Psoas muscle (tissue), 8 donors: ENCODE data around the gene LSG1. TPM values are rescaled to one million over a fixed set of nuclear protein-coding genes. Genes with fewer than 3 reads are reported as not detected.
"Not testable (repeated sequence)": the region's sequence is repeated elsewhere in the genome, so short reads cannot be mapped to it uniquely, and the experiment has no call there.

Experiments
- ATAC-seq, 4 donors: fragments of 200-7000 bp; cut with Tn5 transposase; one replicate each; pipeline ENCODE4 v1.9.1; 2020; ENCODE audit warnings: moderate library complexity in 3 of 4, mild to moderate bottlenecking in 2 of 4
- DNase-seq, 2 donors: peaks; one replicate each; pipeline ENCODE4 v3.0.0-alpha.2; 2020
- H3K27ac ChIP-seq: fragments of 200-600 bp; one replicate; pipeline ENCODE4 v1.8.0; 2022
- H3K27me3 ChIP-seq, 3 donors: fragments of 200-600 bp in 1 of 3; one replicate each; pipeline versions ENCODE4 v1.6.1 to v1.8.0; 2013 to 2022; ENCODE audit warnings: low read length in 2 of 3, mild to moderate bottlenecking in 2 of 3, moderate library complexity in 1 of 3; ENCODE audit not compliant: insufficient read depth in 3 of 3
- H3K36me3 ChIP-seq, 2 donors: fragments of 200-600 bp in 1 of 2; one replicate each; pipeline versions ENCODE4 v1.6.1 to v1.8.0; 2013 to 2022; ENCODE audit warnings: low read depth in 1 of 2, mild to moderate bottlenecking in 1 of 2, moderate library complexity in 1 of 2; ENCODE audit not compliant: insufficient read depth in 1 of 2
- H3K4me1 ChIP-seq: fragments of 200-600 bp; one replicate; pipeline ENCODE4 v1.8.0; 2022
- H3K4me3 ChIP-seq: fragments of 200-600 bp; one replicate; pipeline ENCODE4 v1.8.0; 2022; ENCODE audit warnings: mild to moderate bottlenecking
- H3K9me3 ChIP-seq: fragments of 200-600 bp; one replicate; pipeline ENCODE4 v1.8.0; 2022
- WGBS, 3 donors: extraction: QIAGEN DNeasy Blood & Tissue Kit; methylation state at CpG; one replicate each; pipeline versions ENCODE4 v1.1.6 to v1.1.7; 2013; 5-methylcytosine and 5-hydroxymethylcytosine counted together
- intact Hi-C, 2 donors: fragments of 100-400 bp; cut with DNase I; formaldehyde crosslinking; loops; one replicate each; pipeline versions ENCODE4 v1.11.0 to v1.14.2; 2022
- polyA plus RNA-seq, 3 donors: library from polyadenylated mRNA; stranded (reverse); fragments of 200-250 nt; gene quantifications; one replicate each; pipeline ENCODE4 v1.2.3, GENCODE V29; 2013
- total RNA-seq, 4 donors: library from RNA; stranded (reverse); fragmentation: NEBNext Ultra II Directional in 2 of 4; extraction: Animal tissue kit (Norgen Biotek cat#: 25700) in 2 of 4; gene quantifications; one replicate each; pipeline versions ENCODE4 v1.2.1 to v1.2.4, GENCODE V29; 2021 to 2023
- TF ChIP-seq, protein P1 (sequence below): fragments of 200-600 bp; IDR thresholded peaks from one replicate; pipeline ENCODE4 v1.8.0; 2022; ENCODE audit warnings: antibody characterized with exemption
- donor health status: healthy with polysubstance abuse.
- donor health status: DM: no; HTN: no; CAD: no; lungs with moderate emphysema.
- donor health status: Bipolar disorder and iron deficiency.
- donor health status: healthy.
- donor health status: DM: yes; HTN: yes; CAD: no.
- donor health status: DM: no; HTN: no; CAD: no.
- donor health status: DM: no; HTN: no; CAD: no.
- donor health status: DM: yes; HTN: yes; CAD: no.

The LSG1 gene
- total and polyA plus RNA-seq, 7 donors: 22.8 to 46.8 (median 29.5) TPM

DNA sequence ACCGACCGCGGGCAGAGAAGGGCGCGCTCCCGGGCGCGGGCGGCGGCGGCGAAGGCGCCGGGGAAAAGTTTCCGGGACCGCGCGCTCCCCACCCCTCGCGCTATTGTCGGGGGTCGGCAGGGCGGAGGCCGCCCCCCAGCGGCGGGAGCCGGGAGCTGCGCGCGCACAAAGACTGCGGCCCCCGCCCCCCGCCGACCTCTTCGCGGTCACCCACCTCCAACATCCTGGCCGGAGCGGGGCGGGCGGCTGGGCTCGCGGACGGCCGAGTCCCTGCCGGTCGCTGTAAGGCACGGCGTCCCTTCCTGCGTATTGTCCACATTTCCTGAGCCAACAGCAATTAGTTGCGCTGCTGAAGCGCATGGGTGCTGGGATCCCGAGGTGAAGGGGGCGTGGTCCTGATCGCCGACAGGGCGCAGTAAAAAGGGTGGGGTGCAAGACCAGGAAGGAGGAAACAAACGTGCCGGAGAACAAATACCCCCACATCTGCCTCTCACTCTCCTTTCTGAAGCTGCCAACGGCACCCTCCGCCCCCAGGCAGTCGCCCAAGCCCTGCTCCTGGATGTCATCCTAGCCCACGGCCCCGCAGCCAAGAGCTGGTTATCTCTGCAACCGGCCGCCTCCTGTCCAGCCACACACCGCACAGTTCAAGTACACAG lies 38.5 kb downstream of the LSG1 start, which contains the start of gene TMEM44:
TMEM44 (minus strand) TSS at position 71 of the 656 bp plus-strand sequence. CDS start 204 bp downstream, outside the sequence.
- H3K9me3 ChIP-seq: no peaks in the 10 kb centered on the region
- WGBS, 3 donors: 1% methylated on average over 32 to 66 of the region's 66 CpGs
- intact Hi-C loops: no loop called here
- H3K4me1 ChIP-seq: no peaks in the 10 kb centered on the region
- DNase-seq (peak; percentile 69 to 83), ATAC-seq (peak; percentile 81 to 90 (median 84))
- peak within 1 kb of the TSS; percentile 39 for H3K27ac ChIP-seq
- TF ChIP-seq, protein P1, sequence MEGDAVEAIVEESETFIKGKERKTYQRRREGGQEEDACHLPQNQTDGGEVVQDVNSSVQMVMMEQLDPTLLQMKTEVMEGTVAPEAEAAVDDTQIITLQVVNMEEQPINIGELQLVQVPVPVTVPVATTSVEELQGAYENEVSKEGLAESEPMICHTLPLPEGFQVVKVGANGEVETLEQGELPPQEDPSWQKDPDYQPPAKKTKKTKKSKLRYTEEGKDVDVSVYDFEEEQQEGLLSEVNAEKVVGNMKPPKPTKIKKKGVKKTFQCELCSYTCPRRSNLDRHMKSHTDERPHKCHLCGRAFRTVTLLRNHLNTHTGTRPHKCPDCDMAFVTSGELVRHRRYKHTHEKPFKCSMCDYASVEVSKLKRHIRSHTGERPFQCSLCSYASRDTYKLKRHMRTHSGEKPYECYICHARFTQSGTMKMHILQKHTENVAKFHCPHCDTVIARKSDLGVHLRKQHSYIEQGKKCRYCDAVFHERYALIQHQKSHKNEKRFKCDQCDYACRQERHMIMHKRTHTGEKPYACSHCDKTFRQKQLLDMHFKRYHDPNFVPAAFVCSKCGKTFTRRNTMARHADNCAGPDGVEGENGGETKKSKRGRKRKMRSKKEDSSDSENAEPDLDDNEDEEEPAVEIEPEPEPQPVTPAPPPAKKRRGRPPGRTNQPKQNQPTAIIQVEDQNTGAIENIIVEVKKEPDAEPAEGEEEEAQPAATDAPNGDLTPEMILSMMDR: peak; percentile 50
- peaks cover 0 to 6% of the 10 kb centered on the region in 2 donors for H3K36me3 ChIP-seq
- H3K4me3 ChIP-seq: peak within 1 kb of the TSS; percentile 74
- H3K27me3 ChIP-seq: no peaks in the 10 kb centered on the region

DNA sequence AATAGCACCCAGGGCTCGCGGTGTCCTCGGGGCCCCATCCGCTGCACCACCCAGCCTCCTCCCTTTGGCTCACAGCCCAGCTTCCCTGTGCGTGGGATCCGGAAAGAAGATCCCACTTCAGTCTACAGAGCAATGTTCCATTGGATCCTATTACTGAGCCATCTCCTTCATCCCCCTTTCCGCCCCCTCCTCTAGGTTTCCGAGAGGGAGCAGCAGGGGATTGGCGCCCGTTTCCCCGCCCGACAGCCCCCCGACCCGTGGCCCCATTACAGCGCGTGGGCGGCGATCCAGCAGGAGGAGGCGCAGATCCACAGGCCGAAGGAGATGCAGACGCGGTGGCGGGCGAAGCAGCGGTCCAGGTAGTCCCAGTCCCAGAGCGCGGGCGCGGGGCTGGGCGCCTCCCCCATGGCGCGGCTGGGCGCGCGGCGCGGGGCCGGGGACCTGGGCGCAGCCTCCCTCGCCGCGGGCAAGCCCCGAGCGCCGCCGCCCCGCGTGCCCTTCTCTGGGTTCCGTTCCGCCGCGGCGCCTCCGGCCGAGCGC lies 39.1 kb downstream of the LSG1 start:
- WGBS, 3 donors: 1 to 5% (median 2%) methylated on average over 23 to 55 of the region's 56 CpGs
- DNase-seq: peak in 1 of 2 donors; percentile 34
- Histone ChIP-seq H3K27ac (peak overlapping the region; percentile 39), H3K9me3 (no peaks in the 10 kb centered on the region), H3K27me3 (no peaks in the 10 kb centered on the region), H3K4me1 (no peaks in the 10 kb centered on the region), H3K4me3 (peak overlapping the region; percentile 74), H3K36me3 (peaks cover 0 to 4% of the 10 kb centered on the region in 2 donors)
- TF ChIP-seq, protein P1: no peak
- intact Hi-C loops: no loop called here
- peak in 3 of 4 donors; percentile 9 to 59 (median 13) for ATAC-seq

DNA sequence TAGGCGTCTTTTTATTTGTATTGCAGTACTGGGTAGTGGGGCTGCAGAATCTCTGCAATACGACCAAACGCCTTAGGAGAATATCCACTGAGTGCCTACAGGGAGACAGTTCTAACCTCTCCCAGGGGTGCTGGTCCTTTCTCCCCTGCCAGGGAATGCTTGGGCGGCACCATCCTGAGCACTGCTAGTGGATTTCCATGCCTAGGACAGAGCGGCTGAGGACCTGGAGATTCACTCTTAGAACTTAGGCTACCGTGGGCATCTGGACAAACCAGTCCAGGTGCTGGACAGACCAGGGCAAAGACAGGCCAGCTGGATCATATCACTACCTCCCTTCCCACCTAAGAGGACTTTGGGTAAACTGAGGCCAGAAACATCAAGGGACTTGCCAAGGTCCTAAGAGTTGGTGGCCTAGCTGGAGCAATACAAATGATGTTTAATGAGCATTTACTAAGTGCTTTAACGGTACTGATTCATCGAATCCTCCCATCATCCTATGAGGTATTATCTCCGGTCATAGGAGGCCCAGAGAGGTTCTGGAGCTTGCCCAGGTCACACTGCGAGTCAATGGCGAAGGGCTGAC lies 39.7 kb downstream of the LSG1 start:
- no peaks in the 10 kb centered on the region for H3K9me3 ChIP-seq
- DNase-seq (no peak), ATAC-seq (peak in 1 of 4 donors; percentile 7)
- no peaks in the 10 kb centered on the region for H3K36me3 ChIP-seq
- TF ChIP-seq, protein P1: no peak
- WGBS, 3 donors: 74 to 77% (median 74%) methylated on average over 11 of the region's 11 CpGs
- no peaks in the 10 kb centered on the region for H3K4me1 ChIP-seq
- no peak overlapping the region for H3K27ac ChIP-seq
- intact Hi-C loops: no loop called here
- H3K27me3 ChIP-seq: no peaks in the 10 kb centered on the region
- peak overlapping the region; percentile 74 for H3K4me3 ChIP-seq

DNA sequence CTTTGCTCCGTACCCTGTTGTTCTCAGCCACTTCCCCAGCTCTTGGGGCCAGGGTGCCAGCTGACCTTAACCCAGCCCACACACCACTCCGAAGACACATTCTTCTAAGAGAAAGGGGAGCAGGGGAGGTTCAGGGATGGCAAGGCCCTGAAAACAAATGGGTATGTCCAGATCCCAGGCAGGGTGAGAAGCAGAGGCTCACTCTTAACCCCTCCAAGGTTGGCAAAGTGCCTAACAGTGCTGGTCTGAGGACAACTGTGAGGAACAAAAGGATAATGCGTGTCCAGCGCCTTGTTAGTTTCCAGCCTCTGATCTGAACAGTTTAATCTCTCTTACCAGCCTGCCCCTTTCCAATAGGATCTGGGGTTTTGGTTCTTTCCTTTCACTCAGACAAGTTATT lies 40.3 kb downstream of the LSG1 start:
- WGBS, 3 donors: 93 to 100% (median 95%) methylated on average over 4 of the region's 4 CpGs
- H3K27ac ChIP-seq: no peak overlapping the region
- no peak overlapping the region for H3K4me3 ChIP-seq
- DNase-seq (no peak), ATAC-seq (no peak)
- H3K9me3 ChIP-seq: no peaks in the 10 kb centered on the region
- H3K27me3 ChIP-seq: no peaks in the 10 kb centered on the region
- intact Hi-C loops: no loop called here
- no peaks in the 10 kb centered on the region for H3K4me1 ChIP-seq
- no peaks in the 10 kb centered on the region for H3K36me3 ChIP-seq
- TF ChIP-seq, protein P1: no peak

DNA sequence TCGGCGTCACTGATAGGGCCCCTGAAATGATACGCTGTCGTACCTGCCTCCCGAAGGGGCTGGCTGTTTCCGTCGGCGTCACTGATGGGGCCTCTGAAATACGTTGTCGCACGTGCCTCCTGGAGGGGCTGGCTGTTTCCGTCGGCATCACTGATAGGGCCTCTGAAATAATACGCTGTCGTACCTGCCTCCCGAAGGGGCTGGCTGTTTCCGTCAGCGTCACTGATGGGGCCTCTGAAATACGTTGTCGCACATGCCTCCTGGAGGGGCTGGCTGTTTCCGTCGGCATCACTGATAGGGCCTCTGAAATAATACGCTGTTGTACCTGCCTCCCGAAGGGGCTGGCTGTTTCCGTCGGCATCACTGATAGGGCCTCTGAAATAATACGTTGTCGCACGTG lies 41.3 kb downstream of the LSG1 start:
- H3K27me3 ChIP-seq, DNase-seq, ATAC-seq, intact Hi-C loops, H3K27ac ChIP-seq, H3K4me1 ChIP-seq, H3K36me3 ChIP-seq, H3K9me3 ChIP-seq, H3K4me3 ChIP-seq: not testable (repeated sequence)
- 92 to 93% (median 93%) methylated on average over 27 to 29 of the region's 29 CpGs for WGBS, 3 donors
